GM10266 (cell line): ENCODE results near the gene C4A.

ENCODE experiments used
- DNase-seq: peaks from one replicate; pipeline ENCODE4 v3.0.0; 2012; ENCODE audit errors: extremely low spot score
- CTCF ChIP-seq: IDR thresholded peaks from 2 replicates; pipeline ENCODE4 v1.5.1; 2012; ENCODE audit warnings: mild to moderate bottlenecking, low read depth; ENCODE audit not compliant: control insufficient read depth, insufficient read depth; ENCODE audit errors: missing control alignments

Gene C4A

GRCh38 chr6:31967926-31968320 lies 13.9 kb upstream of the C4A start:
- no peak for DNase-seq

GRCh38 chr6:31968326-31968725 lies 13.5 kb upstream of the C4A start:
- no peak for DNase-seq
- no peak for TF ChIP-seq CTCF

More at GRCh38 chr6:31967926-31968320, 13.9 kb upstream of the C4A start:
- TF ChIP-seq CTCF = no peak

- TF ChIP-seq CTCF = no peak
- no peak for DNase-seq
Measured at GRCh38 chr6:31968791-31969711, 12.8 kb upstream of the C4A start.

GRCh38 chr6:31969712-31970603 lies 11.9 kb upstream of the C4A start:
- TF ChIP-seq CTCF = no peak
- no peak for DNase-seq

- TF ChIP-seq CTCF = no peak
- DNase-seq = no peak
Measured at GRCh38 chr6:31970604-31971271, 11.1 kb upstream of the C4A start.

- no peak for TF ChIP-seq CTCF
- DNase-seq = no peak
Measured at GRCh38 chr6:31971279-31971992, 10.4 kb upstream of the C4A start.
